Measurements from ENCODE around the gene ABT1.

- TF ChIP-seq CTCF (conservative IDR thresholded peaks at IDR 0.05; ENCODE audit: low read depth in 2 of 2) = no peak
- TF ChIP-seq POLR2AphosphoS5 (IDR thresholded peaks at IDR 0.05; ENCODE audit: low read depth) = no peak
- no peak for TF ChIP-seq JUNB (IDR thresholded peaks at IDR 0.05; ENCODE audit: unreplicated experiment)
- no peak for TF ChIP-seq REST (IDR thresholded peaks at IDR 0.05; ENCODE audit: unreplicated experiment)
- TF ChIP-seq EZH2 (IDR thresholded peaks at IDR 0.05; ENCODE audit: low read depth, unreplicated experiment) = no peak
- TF ChIP-seq ZNF114 (CRISPR knock-in tag; IDR thresholded peaks at IDR 0.05) = no peak
- no peak for TF ChIP-seq EZH2phosphoT487 (IDR thresholded peaks at IDR 0.05; ENCODE audit: unreplicated experiment)
- TF ChIP-seq STAT1 (IDR thresholded peaks at IDR 0.05; ENCODE audit: unreplicated experiment) = no peak
- TF ChIP-seq ZNF331 (CRISPR knock-in tag; IDR thresholded peaks at IDR 0.05; ENCODE audit: low read depth) = no peak
Observed at GRCh38 chr6:26561533-26562466, 35.0 kb upstream of the ABT1 start.
